AG04449 (cell line): Measurements from ENCODE around the gene EIF3F.
"Not testable (repeated sequence)": the region's sequence is repeated elsewhere in the genome, so short reads cannot be mapped to it uniquely, and the experiment has no call there.

Source experiments
- CTCF ChIA-PET: fragments of 350-600 bp; formaldehyde crosslinking; extraction: SDS; loops from one replicate; lab custom pipeline; 2021; ENCODE audit warnings: antibody characterized with exemption; lab: Yijun Ruan, JAX
- POLR2A ChIA-PET: fragments of 400-600, 350-600 bp; formaldehyde crosslinking; extraction: SDS; loops from one replicate; lab custom pipeline; 2020; ENCODE audit warnings: antibody characterized with exemption, inconsistent platforms; lab: Yijun Ruan, JAX
- DNase-seq: peaks from one replicate; pipeline ENCODE4 v3.0.0-alpha.2; 2010; ENCODE audit warnings: low read depth, low spot score
- H3K4me3 ChIP-seq: 2 replicates; pipeline ENCODE4 v1.5.1; 2011; ENCODE audit warnings: low read depth, mild to moderate bottlenecking, control low read depth, low read length
- TF ChIP-seq, protein P1 (sequence below): IDR thresholded peaks from one replicate; pipeline ENCODE4 v1.5.1; 2011; ENCODE audit warnings: mild to moderate bottlenecking, moderate library complexity, low read length, control low read depth, inconsistent platforms; ENCODE audit not compliant: insufficient read depth; ENCODE audit errors: missing control alignments

Gene EIF3F

GRCh38 chr11:7981619-7982157 is 5.4 kb upstream of the EIF3F start:
- CTCF ChIA-PET, result interaction anchor here (1.3 to 11.9 kb wide), 3 partner anchors 58 to 88 kb away, joined by 3 to 337 read pairs (median 298); no protein-coding TSS in a partner anchor
- H3K4me3 ChIP-seq, result no peak overlapping the region
- POLR2A ChIA-PET, result no interaction called here
- DNase-seq, result no peak
- TF ChIP-seq, protein P1, sequence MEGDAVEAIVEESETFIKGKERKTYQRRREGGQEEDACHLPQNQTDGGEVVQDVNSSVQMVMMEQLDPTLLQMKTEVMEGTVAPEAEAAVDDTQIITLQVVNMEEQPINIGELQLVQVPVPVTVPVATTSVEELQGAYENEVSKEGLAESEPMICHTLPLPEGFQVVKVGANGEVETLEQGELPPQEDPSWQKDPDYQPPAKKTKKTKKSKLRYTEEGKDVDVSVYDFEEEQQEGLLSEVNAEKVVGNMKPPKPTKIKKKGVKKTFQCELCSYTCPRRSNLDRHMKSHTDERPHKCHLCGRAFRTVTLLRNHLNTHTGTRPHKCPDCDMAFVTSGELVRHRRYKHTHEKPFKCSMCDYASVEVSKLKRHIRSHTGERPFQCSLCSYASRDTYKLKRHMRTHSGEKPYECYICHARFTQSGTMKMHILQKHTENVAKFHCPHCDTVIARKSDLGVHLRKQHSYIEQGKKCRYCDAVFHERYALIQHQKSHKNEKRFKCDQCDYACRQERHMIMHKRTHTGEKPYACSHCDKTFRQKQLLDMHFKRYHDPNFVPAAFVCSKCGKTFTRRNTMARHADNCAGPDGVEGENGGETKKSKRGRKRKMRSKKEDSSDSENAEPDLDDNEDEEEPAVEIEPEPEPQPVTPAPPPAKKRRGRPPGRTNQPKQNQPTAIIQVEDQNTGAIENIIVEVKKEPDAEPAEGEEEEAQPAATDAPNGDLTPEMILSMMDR, result no peak

DNA sequence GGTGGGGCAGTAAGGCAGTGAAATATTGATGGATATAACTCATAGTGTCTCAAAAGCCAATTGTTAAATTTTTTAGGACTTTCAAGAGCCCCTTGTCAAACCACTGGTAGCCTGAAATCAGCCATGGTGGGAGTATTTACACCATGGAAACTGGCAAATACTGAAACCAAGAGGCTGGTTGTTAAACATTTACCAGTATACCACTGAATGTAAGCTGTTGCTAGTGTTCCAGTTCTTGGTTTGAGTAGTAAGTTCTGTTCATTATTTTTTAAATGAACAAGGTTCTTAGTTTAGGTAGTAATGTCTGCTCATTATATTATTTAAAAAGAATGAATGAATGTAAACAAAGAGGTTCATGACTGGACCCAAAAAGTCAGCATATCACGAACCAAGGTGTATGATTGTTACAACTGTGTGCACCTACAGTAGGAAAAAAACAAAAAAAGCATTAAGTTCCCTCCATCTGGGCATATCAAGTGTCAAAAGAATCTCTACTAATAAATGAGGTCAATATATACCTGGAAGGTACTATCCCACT is 4.5 kb upstream of the EIF3F start:
- CTCF ChIA-PET, result interaction anchor here (1.0 to 11.9 kb wide), 6 partner anchors 14 to 117 kb away, joined by 3 to 337 read pairs (median 4); no protein-coding TSS in a partner anchor
- no peak overlapping the region for H3K4me3 ChIP-seq
- TF ChIP-seq, protein P1, result no peak
- DNase-seq, result no peak
- POLR2A ChIA-PET, result no interaction called here

GRCh38 chr11:7983832-7984590 is 3.1 kb upstream of the EIF3F start:
- DNase-seq, result no peak
- H3K4me3 ChIP-seq, result no peak overlapping the region
- TF ChIP-seq, protein P1, result no peak
- ChIA-PET CTCF (interaction anchor here (1.0 to 11.9 kb wide), 5 partner anchors 16 to 115 kb away, joined by 3 to 337 read pairs (median 6); no protein-coding TSS in a partner anchor), POLR2A (no interaction called here)

DNA sequence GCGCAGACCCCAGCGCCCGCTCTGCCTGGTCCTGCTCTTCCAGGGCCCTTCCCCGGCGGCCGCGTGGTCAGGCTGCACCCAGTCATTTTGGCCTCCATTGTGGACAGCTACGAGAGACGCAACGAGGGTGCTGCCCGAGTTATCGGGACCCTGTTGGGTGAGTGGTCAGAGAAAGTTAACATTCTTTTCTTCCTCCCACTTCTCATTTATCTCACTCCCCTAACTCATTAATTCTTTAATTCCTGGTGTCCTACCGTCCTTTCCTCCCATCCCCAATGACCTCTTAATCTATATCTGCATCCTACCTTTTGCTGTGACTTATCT is 385 bp downstream of the EIF3F start:
- ChIA-PET POLR2A (interaction anchor here (0.9 to 1.9 kb wide), 5 partner anchors 9 to 94 kb away, joined by 4 to 13 read pairs (median 8); no protein-coding TSS in a partner anchor), CTCF (interaction anchor here (0.5 to 11.9 kb wide), 32 partner anchors 9 to 416 kb away, joined by 3 to 337 read pairs (median 8); partner anchors contain the start of gene NLRP10)
- peak overlapping the region; percentile 77 for H3K4me3 ChIP-seq
- DNase-seq, result not testable (repeated sequence)

GRCh38 chr11:7994581-7995278 is 7.6 kb downstream of the EIF3F start:
- CTCF ChIA-PET, result interaction anchor here (1.1 to 2.7 kb wide), 5 partner anchors 9 to 104 kb away, joined by 3 to 11 read pairs (median 4); no protein-coding TSS in a partner anchor
- POLR2A ChIA-PET, result no interaction called here

DNA sequence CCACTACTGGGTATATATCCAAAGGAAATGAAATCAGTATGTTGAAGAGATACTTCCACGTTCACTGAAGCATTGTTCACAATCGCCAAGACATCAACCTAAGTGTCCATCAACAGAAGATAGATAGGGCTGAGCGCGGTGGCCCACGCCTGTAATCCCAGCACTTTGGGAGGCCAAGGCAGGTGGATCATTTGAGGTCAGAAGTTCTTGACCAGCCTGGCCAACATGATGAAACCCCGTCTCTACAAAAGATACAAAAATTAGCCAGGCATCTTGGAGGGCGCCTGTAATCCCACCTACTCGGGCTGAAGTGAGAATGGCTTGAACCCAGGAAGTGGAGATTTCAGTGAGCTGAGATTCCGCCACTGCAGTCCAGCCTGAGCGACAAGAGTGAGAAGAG is 12.7 kb downstream of the EIF3F start:
- ChIA-PET CTCF (interaction anchor here (1.6 to 15.9 kb wide), 5 partner anchors 11 to 107 kb away, joined by 4 to 1552 read pairs (median 5); no protein-coding TSS in a partner anchor), POLR2A (no interaction called here)
- H3K4me3 ChIP-seq, result no peak overlapping the region
- TF ChIP-seq, protein P1, result no peak
- DNase-seq, result no peak

More at GRCh38 chr11:7994581-7995278, 7.6 kb downstream of the EIF3F start:
- no peak overlapping the region for H3K4me3 ChIP-seq
- DNase-seq, result no peak
- TF ChIP-seq, protein P1, result no peak
